K562 (cell line): ENCODE results near the gene ARFGEF2. TPM values are rescaled to one million over a fixed set of nuclear protein-coding genes. Genes with fewer than 3 reads are reported as not detected.

ENCODE experiments used
- CGGBP1 ChIP-seq: fragments of 250-450 bp; sonication (Bioruptor Pico); IDR thresholded peaks from 2 replicates; pipeline ENCODE4 v1.9.0; 2021; ENCODE audit warnings: mild to moderate bottlenecking
- ERF ChIP-seq: fragments of 450-650 bp; formaldehyde crosslinking; IDR thresholded peaks from 2 replicates; pipeline ENCODE4 v1.4.0; 2020; ENCODE audit warnings: mild to moderate bottlenecking, mixed read lengths
- IRF1 ChIP-seq: sonication (generic); formaldehyde crosslinking; IDR thresholded peaks from 2 replicates; pipeline ENCODE4 v1.8.0; 2022; ENCODE audit warnings: missing genetic modification reagents, mild to moderate bottlenecking, borderline replicate concordance
- MYNN ChIP-seq, 2 experiments: sonication (generic); formaldehyde crosslinking in 1 of 2; IDR thresholded peaks; 2 replicates each; pipeline versions ENCODE4 v1.5.0 to v1.6.1; 2016 to 2020; ENCODE audit warnings: antibody characterized with exemption in 1 of 2, missing genetic modification reagents in 1 of 2
- NR0B1 ChIP-seq: fragments of 450-650 bp; IDR thresholded peaks from one replicate; pipeline ENCODE4 v1.6.1; 2018; ENCODE audit warnings: mild to moderate bottlenecking, moderate library complexity; ENCODE audit not compliant: partially characterized antibody
- POLR3G ChIP-seq: IDR thresholded peaks from 2 replicates; pipeline ENCODE4 v1.6.1; 2011; ENCODE audit not compliant: insufficient read length, insufficient replicate concordance; ENCODE audit errors: extremely low read depth
- RBM39 ChIP-seq: fragments of 200-400 bp; formaldehyde crosslinking; optimal IDR thresholded peaks from 2 replicates; pipeline ENCODE3; 2018; ENCODE audit warnings: low read depth, low read length
- TCF15 ChIP-seq: fragments of 250-450 bp; sonication (Bioruptor Pico); IDR thresholded peaks from 2 replicates; pipeline ENCODE4 v1.8.0; 2022; ENCODE audit warnings: moderate library complexity, mild to moderate bottlenecking, inconsistent platforms
- TRIM25 ChIP-seq: fragments of 450-650 bp; IDR thresholded peaks from 2 replicates; pipeline ENCODE4 v1.7.0; 2016; ENCODE audit warnings: borderline replicate concordance
- TSC22D4 ChIP-seq: fragments of 450-650 bp; IDR thresholded peaks from 2 replicates; pipeline ENCODE4 v1.6.1; 2016; ENCODE audit warnings: missing genetic modification characterization, missing biosample characterization, control low read depth
- XRCC3 ChIP-seq: fragments of 450-650 bp; IDR thresholded peaks from 2 replicates; pipeline ENCODE4 v1.6.1; 2017; ENCODE audit warnings: mild to moderate bottlenecking, moderate library complexity
- ZBED1 ChIP-seq: IDR thresholded peaks from 2 replicates; pipeline ENCODE4 v1.6.1; 2014
- ZNF121 ChIP-seq: sonication (generic); formaldehyde crosslinking; conservative IDR thresholded peaks from 2 replicates; pipeline ENCODE4 v1.8.0; 2022; ENCODE audit warnings: missing genetic modification reagents
- ZNF274 ChIP-seq: IDR thresholded peaks from 2 replicates; pipeline ENCODE4 v1.6.1; 2011; ENCODE audit warnings: low read depth, mild to moderate bottlenecking, low read length, moderate library complexity, borderline replicate concordance
- polyA plus RNA-seq, 8 experiments: library from polyadenylated mRNA; depleted of rRNA in 4 of 8; stranded (reverse) in 5 of 8; unstranded in 3 of 8; fragments of >200 nt; fragmentation: Nextera tagmentation in 2 of 8; fragmentation: Illumina TruSeq in 1 of 8; extraction: Ambion mirVana in 2 of 8; extraction: Trizol in 1 of 8; gene quantifications; 2 replicates each; pipeline versions ENCODE4 v1.2.1 to v1.2.3, GENCODE V29; 2011 to 2014; ENCODE audit warnings: inconsistent platforms in 1 of 8, missing spikeins in 1 of 8
- total RNA-seq, 7 experiments: library from RNA; depleted of rRNA in 6 of 7; stranded (reverse); fragments of >200 nt in 6 of 7; fragmentation: Illumina TruSeq in 2 of 7; extraction: Trizol in 2 of 7; gene quantifications; 2 replicates each; pipeline versions ENCODE4 v1.2.1 to v1.2.3, GENCODE V29; 2011 to 2021; ENCODE audit warnings: low replicate concordance in 1 of 7
- TF ChIP-seq, protein P1 (sequence below): sonication (generic); formaldehyde crosslinking; IDR thresholded peaks from 2 replicates; pipeline ENCODE4 v1.9.0; 2022; ENCODE audit warnings: mild to moderate bottlenecking, missing genetic modification reagents
- TF ChIP-seq, protein P2 (sequence below): fragments of 250-450 bp; sonication (Bioruptor Pico); IDR thresholded peaks from 2 replicates; pipeline ENCODE4 v1.5.1; 2021; ENCODE audit warnings: mild to moderate bottlenecking
- TF ChIP-seq, protein P3 (sequence below): fragments of 450-650 bp; IDR thresholded peaks from 2 replicates; pipeline ENCODE4 v1.6.1; 2017; ENCODE audit warnings: mild to moderate bottlenecking, moderate library complexity
- TF ChIP-seq, protein P4 (sequence below): sonication (generic); formaldehyde crosslinking; IDR thresholded peaks from 2 replicates; pipeline ENCODE4 v1.8.1; 2023; ENCODE audit warnings: mild to moderate bottlenecking, missing genetic modification reagents, moderate library complexity

Gene ARFGEF2
- total and polyA plus RNA-seq, 9 of the 15 experiments (the other 6 are each of a cell fraction or from before 2014, with no cell fraction given), result 4.2 to 18.8 (median 13.7) TPM

DNA sequence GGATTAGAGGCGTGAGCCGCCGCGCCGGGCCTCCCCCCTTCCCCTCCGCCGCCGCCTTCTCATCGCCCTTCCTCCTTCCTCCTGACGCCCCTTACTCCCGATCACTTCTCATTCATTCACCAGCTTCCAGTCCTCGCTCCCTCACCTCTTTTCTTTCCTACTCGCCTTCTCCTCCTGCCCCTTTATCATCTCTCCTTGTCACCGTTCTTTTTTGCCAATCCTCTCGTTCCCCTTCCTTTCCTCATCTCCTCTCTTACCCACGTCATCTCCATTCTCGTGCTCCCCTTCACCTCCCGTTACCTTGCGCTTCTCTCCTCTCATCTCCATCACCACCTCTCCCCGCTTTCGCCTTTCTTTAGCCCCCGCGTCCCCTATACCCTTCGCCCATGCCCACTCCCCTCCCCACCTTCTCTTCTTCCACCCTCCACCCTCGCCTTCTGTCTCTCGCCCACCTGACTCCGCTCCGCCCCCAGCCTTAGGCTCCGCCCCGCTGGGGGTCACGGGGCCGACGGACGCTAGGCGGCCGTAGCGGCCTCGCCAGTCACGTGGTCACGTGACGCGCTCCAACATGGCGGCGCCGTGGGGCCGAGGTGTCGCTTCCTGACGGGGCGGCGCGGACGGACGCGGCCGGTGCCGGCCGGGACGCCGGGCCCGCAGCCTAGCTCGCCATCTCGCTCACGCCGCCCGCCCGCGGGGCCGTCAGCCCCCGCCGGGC is at the start of gene ARFGEF2 (continued):
- TF ChIP-seq TRIM25 (peak; percentile 99), ERF (CRISPR knock-in tag) (no peak), TSC22D4 (tag) (no peak), XRCC3 (no peak), IRF1 (CRISPR knock-in tag) (no peak), ZNF274 (no peak), MYNN (IDR thresholded peaks at IDR 0.05) (no peak), MYNN (CRISPR knock-in tag; IDR thresholded peaks at IDR 0.05) (no peak), CGGBP1 (peak; percentile 58; the same call in 1 of the 2 replicates), TCF15 (CRISPR knock-in tag) (no peak), ZNF121 (CRISPR knock-in tag) (no peak), RBM39 (no peak), NR0B1 (no peak), POLR3G (no peak), ZBED1 (no peak)
- TF ChIP-seq, protein P1, sequence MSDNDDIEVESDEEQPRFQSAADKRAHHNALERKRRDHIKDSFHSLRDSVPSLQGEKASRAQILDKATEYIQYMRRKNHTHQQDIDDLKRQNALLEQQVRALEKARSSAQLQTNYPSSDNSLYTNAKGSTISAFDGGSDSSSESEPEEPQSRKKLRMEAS (CRISPR knock-in tag), result peak; percentile 90
- TF ChIP-seq, protein P2, sequence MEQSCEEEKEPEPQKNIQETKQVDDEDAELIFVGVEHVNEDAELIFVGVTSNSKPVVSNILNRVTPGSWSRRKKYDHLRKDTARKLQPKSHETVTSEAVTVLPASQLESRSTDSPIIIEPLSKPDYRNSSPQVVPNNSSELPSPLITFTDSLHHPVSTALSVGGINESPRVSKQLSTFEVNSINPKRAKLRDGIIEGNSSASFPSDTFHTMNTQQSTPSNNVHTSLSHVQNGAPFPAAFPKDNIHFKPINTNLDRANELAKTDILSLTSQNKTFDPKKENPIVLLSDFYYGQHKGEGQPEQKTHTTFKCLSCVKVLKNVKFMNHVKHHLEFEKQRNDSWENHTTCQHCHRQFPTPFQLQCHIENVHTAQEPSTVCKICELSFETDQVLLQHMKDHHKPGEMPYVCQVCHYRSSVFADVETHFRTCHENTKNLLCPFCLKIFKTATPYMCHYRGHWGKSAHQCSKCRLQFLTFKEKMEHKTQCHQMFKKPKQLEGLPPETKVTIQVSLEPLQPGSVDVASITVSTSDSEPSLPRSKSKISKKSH (CRISPR knock-in tag), result no peak
- TF ChIP-seq, protein P3, sequence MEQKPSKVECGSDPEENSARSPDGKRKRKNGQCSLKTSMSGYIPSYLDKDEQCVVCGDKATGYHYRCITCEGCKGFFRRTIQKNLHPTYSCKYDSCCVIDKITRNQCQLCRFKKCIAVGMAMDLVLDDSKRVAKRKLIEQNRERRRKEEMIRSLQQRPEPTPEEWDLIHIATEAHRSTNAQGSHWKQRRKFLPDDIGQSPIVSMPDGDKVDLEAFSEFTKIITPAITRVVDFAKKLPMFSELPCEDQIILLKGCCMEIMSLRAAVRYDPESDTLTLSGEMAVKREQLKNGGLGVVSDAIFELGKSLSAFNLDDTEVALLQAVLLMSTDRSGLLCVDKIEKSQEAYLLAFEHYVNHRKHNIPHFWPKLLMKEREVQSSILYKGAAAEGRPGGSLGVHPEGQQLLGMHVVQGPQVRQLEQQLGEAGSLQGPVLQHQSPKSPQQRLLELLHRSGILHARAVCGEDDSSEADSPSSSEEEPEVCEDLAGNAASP, result no peak
- TF ChIP-seq, protein P4, sequence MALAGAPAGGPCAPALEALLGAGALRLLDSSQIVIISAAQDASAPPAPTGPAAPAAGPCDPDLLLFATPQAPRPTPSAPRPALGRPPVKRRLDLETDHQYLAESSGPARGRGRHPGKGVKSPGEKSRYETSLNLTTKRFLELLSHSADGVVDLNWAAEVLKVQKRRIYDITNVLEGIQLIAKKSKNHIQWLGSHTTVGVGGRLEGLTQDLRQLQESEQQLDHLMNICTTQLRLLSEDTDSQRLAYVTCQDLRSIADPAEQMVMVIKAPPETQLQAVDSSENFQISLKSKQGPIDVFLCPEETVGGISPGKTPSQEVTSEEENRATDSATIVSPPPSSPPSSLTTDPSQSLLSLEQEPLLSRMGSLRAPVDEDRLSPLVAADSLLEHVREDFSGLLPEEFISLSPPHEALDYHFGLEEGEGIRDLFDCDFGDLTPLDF, result no peak
